NCI-H510A treated with DMSO at 0.1 percent for 48 hours (cell line): ENCODE data around the gene UMAD1.

ENCODE experiments used
- DNase-seq: peaks from one replicate; lab custom pipeline; 2025; lab: John Stamatoyannopoulos, UW

The UMAD1 gene

DNA sequence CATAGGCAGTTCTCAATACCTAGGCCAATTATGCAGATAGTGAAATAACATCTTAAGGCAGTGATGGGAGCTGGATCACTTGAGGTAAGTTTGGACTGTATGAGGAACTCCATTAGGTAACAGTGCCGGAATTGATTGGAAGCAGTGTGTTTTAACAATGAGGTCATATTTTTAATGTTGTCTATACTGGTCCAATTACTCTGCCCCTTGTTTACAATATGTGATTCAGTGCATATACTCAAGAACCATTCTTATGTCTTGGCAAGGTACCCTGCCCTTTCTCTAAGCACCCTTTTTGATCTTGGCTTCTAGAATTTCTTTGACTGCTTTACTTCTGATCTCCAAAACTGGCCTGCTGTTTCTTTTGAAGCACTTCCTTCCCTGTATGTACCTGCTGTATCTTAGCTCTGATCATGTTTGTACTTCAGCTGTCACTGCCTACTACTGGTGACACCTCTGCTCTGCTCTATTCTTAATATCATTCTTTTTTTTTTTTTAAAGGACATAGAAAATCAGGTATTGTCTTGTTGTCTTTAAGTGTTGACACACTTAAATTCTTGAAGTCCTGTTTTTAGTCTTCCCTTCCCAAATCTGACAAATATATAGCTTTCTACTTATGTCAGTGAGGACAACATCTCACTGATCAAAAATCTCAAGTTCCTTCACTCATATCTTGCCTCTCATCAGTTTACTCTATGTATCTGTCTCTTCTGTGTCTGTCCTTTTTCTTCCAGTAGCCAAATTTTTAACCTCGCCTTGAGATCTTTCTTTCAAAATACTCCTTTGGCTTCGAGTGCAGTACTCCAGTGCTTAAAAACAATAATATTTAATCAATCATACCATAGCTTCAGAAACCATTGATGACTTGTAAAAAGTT lies 124.2 kb downstream of the UMAD1 start:
- DNase-seq: no peak

DNA sequence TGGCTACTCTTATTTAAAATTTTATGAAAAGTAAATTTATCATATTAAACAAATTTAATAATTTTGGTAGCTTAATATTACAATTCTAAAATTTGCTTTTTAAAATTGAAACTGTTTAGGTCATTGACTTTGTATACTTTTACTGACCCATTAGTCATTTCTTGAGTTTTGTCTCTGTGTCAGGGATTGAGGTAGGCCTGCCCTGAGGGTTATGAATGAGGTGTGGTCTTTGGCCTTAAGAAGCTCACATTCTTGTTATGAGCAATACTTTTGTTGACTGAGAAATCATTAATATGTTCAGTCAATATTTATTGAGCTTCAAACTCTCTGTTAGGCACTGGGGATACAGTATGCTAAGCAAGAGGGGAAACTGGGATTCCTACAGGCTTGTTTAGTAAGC lies 124.9 kb downstream of the UMAD1 start:
- no peak for DNase-seq

- no peak for DNase-seq
Measured at GRCh38 chr7:7766671-7767070, 126.1 kb downstream of the UMAD1 start.

GRCh38 chr7:7768977-7769709 lies 128.6 kb downstream of the UMAD1 start:
- DNase-seq: no peak

- no peak for DNase-seq
Measured at GRCh38 chr7:7769710-7770627, 129.4 kb downstream of the UMAD1 start.

DNA sequence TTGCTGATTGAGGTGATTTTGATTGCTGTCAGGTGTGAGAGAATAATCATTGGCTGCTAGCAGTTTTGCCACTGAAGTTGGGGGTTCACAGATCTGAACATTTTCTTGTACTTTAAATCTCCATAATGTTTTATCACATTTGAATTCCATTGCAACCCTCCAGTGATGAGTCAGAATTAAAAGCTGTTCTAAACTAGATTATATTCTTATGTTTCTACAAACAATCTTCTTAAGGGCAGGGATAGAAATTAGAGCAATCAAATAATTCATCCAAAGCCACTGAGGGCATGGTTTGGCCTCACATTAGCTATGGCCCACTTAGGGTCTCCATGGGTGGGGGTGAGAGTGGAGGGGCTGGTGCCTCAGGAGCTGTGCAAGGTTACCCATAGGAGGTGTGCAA lies 130.9 kb downstream of the UMAD1 start:
- no peak for DNase-seq

- DNase-seq: peak; percentile 47
Measured at GRCh38 chr7:7772397-7772821, 131.9 kb downstream of the UMAD1 start.

DNA sequence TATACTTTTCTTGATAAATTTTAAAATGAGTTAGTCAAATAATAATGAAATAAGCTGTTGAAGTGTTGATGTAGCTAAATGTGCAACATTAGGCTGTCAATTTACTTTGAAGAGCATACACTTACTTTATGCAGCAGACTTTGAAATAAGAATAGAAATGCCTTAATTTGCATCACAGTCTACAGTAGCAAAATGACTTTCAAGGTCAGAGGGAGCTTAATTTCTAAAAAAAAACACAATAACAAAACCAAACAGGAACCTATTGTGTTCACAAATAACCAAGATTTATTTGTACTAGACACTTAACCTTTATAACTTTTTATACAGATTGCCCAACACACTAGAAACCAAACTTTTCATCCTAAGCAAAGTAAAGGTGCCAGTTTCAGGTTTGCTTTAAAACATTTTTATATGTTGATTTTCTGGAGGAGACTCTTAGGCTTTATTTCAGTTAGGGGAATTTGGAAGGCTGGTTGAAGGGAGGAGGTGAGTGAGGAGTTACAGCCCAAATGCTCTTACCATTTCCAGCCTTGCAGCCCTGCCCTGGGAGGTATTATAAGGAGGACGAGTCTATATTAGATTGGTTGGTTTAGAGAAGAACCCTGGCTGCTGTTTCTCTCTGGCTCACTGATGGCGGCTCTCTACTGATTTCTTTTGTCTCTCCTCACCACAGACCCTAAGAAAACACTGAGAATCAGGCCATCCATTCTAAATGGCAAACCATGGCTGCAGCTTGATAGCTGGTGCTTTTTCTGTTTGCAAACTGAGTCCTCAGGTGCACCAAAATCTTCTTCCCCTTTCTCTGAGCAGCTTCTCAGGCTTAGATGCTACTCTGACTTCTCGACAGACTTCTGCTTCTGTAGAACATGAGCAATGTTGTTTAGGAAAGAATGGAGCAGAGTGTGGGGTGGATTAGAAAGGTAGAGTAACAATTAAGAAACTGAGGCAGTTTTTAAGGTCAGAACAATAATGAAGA lies 133.1 kb downstream of the UMAD1 start:
- DNase-seq: no peak

DNA sequence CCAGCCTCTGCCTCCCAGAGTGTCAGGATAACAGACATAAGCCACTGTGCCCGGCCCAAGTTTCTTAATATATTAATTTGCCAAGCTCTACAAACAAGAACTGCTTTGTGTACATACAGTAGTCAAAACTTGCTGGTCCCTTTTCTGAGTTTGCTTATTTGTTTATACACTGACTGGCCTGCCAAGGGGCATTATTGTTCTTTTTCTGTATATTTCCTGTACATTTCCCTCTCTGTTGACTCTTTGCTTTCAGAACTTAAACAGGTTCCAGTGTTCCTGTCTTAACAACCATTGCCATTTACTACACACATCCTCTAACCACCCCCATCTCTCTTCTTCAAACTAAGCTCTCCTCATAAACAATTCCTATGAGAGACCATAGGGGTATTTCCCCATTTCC lies 139.3 kb downstream of the UMAD1 start:
- DNase-seq: no peak

- no peak for DNase-seq
Measured at GRCh38 chr7:7783001-7783400, 142.4 kb downstream of the UMAD1 start.

GRCh38 chr7:7785344-7785973 lies 144.9 kb downstream of the UMAD1 start:
- no peak for DNase-seq

GRCh38 chr7:7786595-7786994 lies 146.0 kb downstream of the UMAD1 start:
- no peak for DNase-seq

DNA sequence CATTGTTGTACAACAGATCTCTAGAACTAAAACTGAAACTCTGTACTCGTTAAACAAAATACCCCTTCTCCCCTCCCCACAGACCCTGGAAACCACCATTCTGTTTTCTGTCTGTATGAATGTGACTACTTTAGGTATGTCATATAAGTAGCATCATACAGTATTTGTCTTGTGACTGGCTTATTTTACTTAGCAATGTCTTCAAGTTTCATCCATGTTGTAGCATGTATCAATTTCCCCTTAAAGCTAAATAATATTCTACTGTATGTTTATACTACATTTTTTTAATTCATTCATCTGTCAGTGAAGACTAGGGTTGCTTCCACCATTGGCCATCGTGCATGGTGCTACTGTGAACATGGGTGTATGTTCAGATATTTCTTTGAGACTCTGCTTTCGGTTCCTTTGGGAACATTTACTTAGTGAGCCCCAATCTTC lies 149.0 kb downstream of the UMAD1 start:
- DNase-seq: no peak

- DNase-seq: no peak
Measured at GRCh38 chr7:7790041-7790741, 149.6 kb downstream of the UMAD1 start.

- no peak for DNase-seq
Measured at GRCh38 chr7:7791523-7791922, 151.0 kb downstream of the UMAD1 start.

DNA sequence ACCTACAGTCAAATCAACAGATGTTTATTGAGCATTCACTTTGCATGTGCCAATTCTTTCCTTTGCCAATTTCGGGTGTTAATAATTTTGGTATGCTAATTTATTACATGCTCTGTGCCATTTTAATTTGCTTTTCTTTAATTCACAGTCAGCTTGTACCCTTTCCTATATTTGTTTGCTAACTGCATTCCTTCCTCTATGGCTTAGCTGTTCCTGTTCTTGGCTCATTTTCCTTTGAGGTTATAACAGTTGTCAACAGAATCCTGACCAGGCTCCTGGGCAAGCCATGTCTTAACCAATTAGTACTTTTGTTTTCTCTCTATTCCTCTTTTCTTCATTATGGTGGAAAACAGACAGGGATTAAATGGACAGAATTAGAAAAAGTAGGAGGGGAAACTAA lies 151.5 kb downstream of the UMAD1 start:
- DNase-seq: no peak

- DNase-seq: no peak
Measured at GRCh38 chr7:7793249-7793648, 152.7 kb downstream of the UMAD1 start.

DNA sequence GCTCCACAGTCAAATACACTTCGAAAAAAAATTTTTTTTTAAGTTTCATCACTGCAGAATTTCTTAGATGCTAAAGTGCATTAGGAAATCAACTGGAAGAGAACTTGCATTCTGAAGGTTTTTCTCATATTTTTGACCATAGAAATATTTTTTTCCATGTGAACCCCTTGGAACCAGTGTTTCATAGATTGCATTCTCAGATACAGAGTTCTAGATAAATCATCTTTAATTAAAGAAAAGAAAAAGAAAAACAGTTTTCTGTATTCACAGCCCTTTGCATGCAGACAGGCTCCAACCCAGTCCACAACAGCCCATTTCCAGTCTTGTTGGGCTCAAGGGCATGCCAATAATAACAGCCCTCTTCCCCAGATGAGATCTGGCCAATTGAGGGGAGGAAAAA lies 153.4 kb downstream of the UMAD1 start:
- no peak for DNase-seq

DNA sequence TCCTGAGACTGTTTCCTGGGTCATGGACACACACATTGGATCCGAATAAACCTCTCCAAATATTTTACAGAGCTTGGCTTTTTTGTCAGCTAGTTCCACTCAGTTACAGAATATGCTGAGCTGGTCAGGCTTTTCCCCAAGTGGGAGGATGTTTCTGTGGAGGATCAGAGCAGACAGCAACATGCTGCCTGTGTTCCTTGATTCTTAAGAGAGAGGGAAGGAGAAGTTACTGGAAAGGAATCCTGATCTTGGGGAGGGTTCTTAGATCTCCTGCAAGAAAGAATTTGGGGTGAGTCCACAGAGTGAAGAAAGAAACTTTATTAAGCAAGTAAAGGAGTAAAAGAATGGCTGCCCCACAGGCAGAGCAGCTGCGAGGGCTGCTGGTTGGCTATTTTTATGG lies 154.7 kb downstream of the UMAD1 start:
- no peak for DNase-seq

DNA sequence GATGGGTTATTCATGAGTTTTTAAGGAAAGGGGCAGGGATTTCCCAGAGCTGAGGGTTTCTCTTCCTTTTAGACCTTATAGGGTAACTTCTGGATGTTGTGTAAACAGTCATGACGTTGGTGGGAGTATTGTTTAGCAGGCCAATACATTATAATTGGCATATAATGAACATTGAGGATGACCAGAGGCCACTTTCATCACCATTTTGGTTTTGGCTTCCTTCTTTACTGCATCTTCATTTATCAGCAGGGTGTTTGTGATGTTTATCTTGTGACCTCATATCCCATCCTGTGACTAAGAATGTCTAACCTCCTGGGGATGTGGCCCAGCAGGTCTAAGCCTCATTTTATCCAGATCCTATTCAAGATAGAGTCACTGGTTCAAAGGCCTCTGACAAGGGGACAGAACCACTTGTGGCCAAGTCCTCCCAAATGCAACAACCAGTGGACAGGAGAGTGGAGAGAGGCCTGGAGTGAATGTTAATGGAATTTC lies 155.1 kb downstream of the UMAD1 start:
- no peak for DNase-seq
